Esophagus muscularis mucosa (tissue), 4 donors: Measurements from ENCODE around the gene NLRP10. TPM values are rescaled to one million over a fixed set of nuclear protein-coding genes. Genes with fewer than 3 reads are reported as not detected.

Source experiments
- DNase-seq: peaks from one replicate; pipeline ENCODE4 v3.0.0-alpha.2; 2017; ENCODE audit errors: extremely low spot score
- H3K27ac ChIP-seq, 4 donors: fragments of 200-600 bp; sonication (generic); replicated peaks in 1 of 4; 1 replicate in 3 of 4; 2 replicates in 1 of 4; pipeline ENCODE4 v1.5.1; 2016 to 2019; ENCODE audit warnings: mild to moderate bottlenecking in 1 of 4
- H3K27me3 ChIP-seq, 4 donors: fragments of 200-600 bp; sonication (generic); one replicate each; pipeline versions ENCODE4 v1.5.1 to v1.6.0; 2016 to 2019
- H3K36me3 ChIP-seq, 4 donors: fragments of 200-600 bp; sonication (generic); one replicate each; pipeline ENCODE4 v1.5.1; 2016 to 2019
- H3K4me1 ChIP-seq, 4 donors: fragments of 200-600 bp; sonication (generic); one replicate each; pipeline ENCODE4 v1.5.1; 2016 to 2019
- H3K4me3 ChIP-seq, 4 donors: fragments of 200-600 bp; sonication (generic); 1 replicate in 2 of 4; 2 replicates in 2 of 4; pipeline ENCODE4 v1.5.1; 2016 to 2019; ENCODE audit warnings: mild to moderate bottlenecking in 4 of 4, moderate library complexity in 1 of 4
- H3K9me3 ChIP-seq, 4 donors: fragments of 200-600 bp; sonication (generic); 1 replicate in 3 of 4; 2 replicates in 1 of 4; pipeline ENCODE4 v1.5.1; 2016 to 2019
- EP300 ChIP-seq: sonication (generic); formaldehyde crosslinking; IDR thresholded peaks from one replicate; pipeline ENCODE4 v1.6.1; 2017; ENCODE audit warnings: antibody characterized with exemption
- POLR2A ChIP-seq: fragments of 450-650 bp; IDR thresholded peaks from one replicate; pipeline ENCODE4 v1.6.1; 2017; ENCODE audit warnings: antibody characterized with exemption, moderate library complexity, mild to moderate bottlenecking, low read depth
- POLR2AphosphoS5 ChIP-seq, 2 donors: sonication (generic); formaldehyde crosslinking; IDR thresholded peaks; one replicate each; pipeline ENCODE4 v1.6.1; 2017; ENCODE audit warnings: antibody characterized with exemption in 2 of 2
- WGBS: methylation state at CpG from one replicate; pipeline ENCODE4 v1.1.5; 2018; 5-methylcytosine and 5-hydroxymethylcytosine counted together
- intact Hi-C: fragments of 100-400 bp; cut with DNase I; formaldehyde crosslinking; loops from one replicate; pipeline ENCODE4 v1.15.1; 2023
- total RNA-seq, 4 donors: library from RNA; depleted of rRNA; stranded (reverse); fragments of >200 nt; gene quantifications; one replicate each; pipeline versions ENCODE4 v1.1.0 to v1.2.1, GENCODE V29; 2016
- TF ChIP-seq, protein P1 (sequence below), 3 experiments: fragments of 200-600 bp in 2 of 3; fragments of 450-650 bp in 1 of 3; sonication (generic) in 2 of 3; IDR thresholded peaks; one replicate each; pipeline ENCODE4 v1.5.1; 2017 to 2019; ENCODE audit warnings: antibody characterized with exemption in 3 of 3, mild to moderate bottlenecking in 2 of 3, moderate library complexity in 1 of 3

The NLRP10 gene
- total RNA-seq, 4 donors from 2014 or later: not detected

DNA sequence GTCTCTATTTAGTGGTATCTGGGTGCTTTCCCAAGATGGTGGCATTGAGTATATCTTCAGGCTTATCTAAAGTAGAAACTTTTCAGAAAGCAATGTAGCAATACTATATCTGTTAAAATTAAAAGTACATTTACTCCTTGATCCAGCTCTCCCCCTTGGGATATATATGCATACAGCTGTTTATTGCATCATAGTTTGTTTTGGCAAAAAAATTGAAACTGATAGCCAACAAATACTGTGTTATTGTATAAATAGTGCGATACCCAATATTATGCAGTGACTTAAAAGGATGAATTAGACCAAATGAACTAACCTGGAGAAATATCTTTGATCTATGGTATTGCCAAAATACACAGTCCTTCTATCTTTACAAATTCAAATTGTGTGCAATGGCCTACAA lies 15.3 kb downstream of the NLRP10 start:
- H3K4me3 ChIP-seq: no peak overlapping the region
- DNase-seq: no peak
- intact Hi-C loops: no loop called here
- H3K9me3 ChIP-seq: peaks cover 0 to 8% (median 1%) of the 10 kb centered on the region in 4 donors
- H3K27me3 ChIP-seq: peaks cover 0 to 8% (median 0%) of the 10 kb centered on the region in 4 donors
- H3K27ac ChIP-seq: no peak overlapping the region
- H3K36me3 ChIP-seq: no peaks in the 10 kb centered on the region
- TF ChIP-seq, protein P1, sequence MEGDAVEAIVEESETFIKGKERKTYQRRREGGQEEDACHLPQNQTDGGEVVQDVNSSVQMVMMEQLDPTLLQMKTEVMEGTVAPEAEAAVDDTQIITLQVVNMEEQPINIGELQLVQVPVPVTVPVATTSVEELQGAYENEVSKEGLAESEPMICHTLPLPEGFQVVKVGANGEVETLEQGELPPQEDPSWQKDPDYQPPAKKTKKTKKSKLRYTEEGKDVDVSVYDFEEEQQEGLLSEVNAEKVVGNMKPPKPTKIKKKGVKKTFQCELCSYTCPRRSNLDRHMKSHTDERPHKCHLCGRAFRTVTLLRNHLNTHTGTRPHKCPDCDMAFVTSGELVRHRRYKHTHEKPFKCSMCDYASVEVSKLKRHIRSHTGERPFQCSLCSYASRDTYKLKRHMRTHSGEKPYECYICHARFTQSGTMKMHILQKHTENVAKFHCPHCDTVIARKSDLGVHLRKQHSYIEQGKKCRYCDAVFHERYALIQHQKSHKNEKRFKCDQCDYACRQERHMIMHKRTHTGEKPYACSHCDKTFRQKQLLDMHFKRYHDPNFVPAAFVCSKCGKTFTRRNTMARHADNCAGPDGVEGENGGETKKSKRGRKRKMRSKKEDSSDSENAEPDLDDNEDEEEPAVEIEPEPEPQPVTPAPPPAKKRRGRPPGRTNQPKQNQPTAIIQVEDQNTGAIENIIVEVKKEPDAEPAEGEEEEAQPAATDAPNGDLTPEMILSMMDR (IDR thresholded peaks at IDR 0.05): no peak
- no peak for TF ChIP-seq EP300
- no peak for TF ChIP-seq POLR2A
- TF ChIP-seq POLR2AphosphoS5 (IDR thresholded peaks at IDR 0.05): no peak
- WGBS: 74% methylated on average over 1 of the region's 1 CpG
- H3K4me1 ChIP-seq: no peaks in the 10 kb centered on the region

DNA sequence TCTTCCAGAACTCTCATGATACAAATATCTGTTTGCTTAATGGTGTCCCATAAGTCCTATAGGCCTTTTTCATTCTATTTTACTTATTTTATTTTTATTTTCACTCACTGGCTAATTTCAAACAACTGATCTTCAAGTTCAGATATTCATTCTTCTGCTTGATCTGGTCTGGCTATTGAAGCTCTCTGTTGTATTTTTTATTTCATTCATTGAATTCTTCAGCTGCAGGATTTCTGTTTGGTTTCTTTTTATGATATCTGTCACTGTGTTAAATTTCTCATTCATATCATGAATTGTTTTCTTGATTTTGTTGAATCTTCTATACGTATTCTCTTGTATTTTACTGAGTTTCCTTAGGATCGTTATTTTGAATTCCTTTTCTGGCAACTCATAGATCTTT lies 21.1 kb downstream of the NLRP10 start:
- Histone ChIP-seq H3K9me3 (peaks cover 0 to 31% (median 19%) of the 10 kb centered on the region in 4 donors), H3K4me1 (no peaks in the 10 kb centered on the region), H3K36me3 (no peaks in the 10 kb centered on the region), H3K4me3 (no peak overlapping the region), H3K27me3 (peaks cover 0 to 8% (median 0%) of the 10 kb centered on the region in 4 donors), H3K27ac (no peak overlapping the region)
- intact Hi-C loops: no loop called here
- no peak for TF ChIP-seq EP300
- TF ChIP-seq, protein P1 (IDR thresholded peaks at IDR 0.05): no peak
- TF ChIP-seq POLR2A: no peak
- no peak for TF ChIP-seq POLR2AphosphoS5 (IDR thresholded peaks at IDR 0.05)
- no peak for DNase-seq
- WGBS: 91% methylated on average over 2 of the region's 2 CpGs

DNA sequence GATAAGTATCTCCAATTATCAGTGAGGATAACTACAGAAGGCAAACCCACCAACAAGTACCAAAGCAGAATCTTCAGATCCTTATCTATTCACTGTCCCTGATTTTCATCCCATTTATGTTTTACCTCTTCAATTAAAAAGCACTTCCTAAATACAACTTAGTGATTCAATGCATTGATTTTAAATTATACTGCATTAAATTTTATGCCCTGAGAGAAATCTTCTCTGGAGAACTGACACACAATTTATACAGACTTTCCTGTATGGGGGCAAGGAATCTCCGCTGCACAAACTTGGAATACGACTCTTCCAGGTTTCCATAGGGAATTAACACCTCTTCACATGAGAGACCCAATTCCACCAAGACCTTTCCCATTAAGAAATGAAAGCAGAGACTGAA lies 23.6 kb downstream of the NLRP10 start, which contains the start of gene OR10A3:
Gene OR10A3 (minus strand): TSS at position 101 of the 400 bp plus-strand sequence. CDS start 2,188 bp downstream, outside the sequence.
- Histone ChIP-seq H3K27me3 (peaks cover 0 to 8% (median 0%) of the 10 kb centered on the region in 4 donors), H3K4me1 (no peaks in the 10 kb centered on the region), H3K27ac (no peak within 1 kb of the TSS), H3K4me3 (no peak within 1 kb of the TSS), H3K9me3 (peaks cover 0 to 31% (median 19%) of the 10 kb centered on the region in 4 donors), H3K36me3 (no peaks in the 10 kb centered on the region)
- intact Hi-C loops: no loop called here
- no peak for DNase-seq
- 76% methylated on average over 2 of the region's 2 CpGs for WGBS
- TF ChIP-seq POLR2A (no peak), EP300 (no peak), POLR2AphosphoS5 (IDR thresholded peaks at IDR 0.05) (no peak)
- TF ChIP-seq, protein P1 (IDR thresholded peaks at IDR 0.05): no peak

DNA sequence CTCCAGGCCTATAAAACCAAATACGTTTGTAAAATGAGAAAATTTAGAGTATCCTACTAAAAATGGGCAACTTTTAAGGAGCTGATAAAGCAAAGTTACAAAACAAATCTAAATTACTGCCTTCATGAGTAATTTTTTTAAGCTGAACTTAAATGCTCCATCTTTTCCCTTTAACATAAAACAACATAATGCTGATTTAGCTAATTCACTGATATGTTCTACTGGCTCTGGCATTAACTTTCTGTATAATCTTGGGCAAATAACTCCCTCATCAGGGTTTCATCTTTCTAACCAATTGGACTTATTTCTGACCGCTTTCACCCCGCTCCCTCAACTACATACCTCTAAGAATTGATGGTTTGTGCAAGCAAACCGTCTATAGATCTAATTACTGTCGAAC lies 24.1 kb downstream of the NLRP10 start:
- TF ChIP-seq, protein P1 (IDR thresholded peaks at IDR 0.05): no peak
- no peak for TF ChIP-seq EP300
- TF ChIP-seq POLR2AphosphoS5 (IDR thresholded peaks at IDR 0.05): no peak
- Histone ChIP-seq H3K36me3 (no peaks in the 10 kb centered on the region), H3K27ac (no peak overlapping the region), H3K4me1 (no peaks in the 10 kb centered on the region), H3K9me3 (peaks cover 0 to 31% (median 19%) of the 10 kb centered on the region in 4 donors), H3K27me3 (peaks cover 0 to 4% (median 0%) of the 10 kb centered on the region in 4 donors), H3K4me3 (no peak overlapping the region)
- 68% methylated on average over 5 of the region's 5 CpGs for WGBS
- no peak for DNase-seq
- intact Hi-C loops: no loop called here

DNA sequence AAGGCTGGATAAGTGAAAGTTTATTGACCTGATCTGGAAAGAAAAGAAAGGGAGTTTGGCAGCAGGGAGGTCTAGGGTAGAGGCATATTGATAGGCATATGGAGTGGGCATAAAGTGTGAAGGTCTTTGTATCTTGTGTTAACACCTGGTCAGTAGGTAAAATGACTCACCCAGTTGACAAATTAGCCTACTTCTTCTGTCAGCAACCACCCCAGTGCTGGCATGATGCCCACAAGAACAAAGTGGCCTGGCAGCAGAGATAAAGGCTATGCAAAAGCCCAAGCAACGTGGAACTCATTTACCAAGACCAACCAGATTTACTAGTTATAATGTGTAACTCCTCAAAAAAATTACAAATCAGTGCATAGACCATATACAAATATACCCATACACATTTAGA lies 28.6 kb downstream of the NLRP10 start:
- Histone ChIP-seq H3K27me3 (no peaks in the 10 kb centered on the region), H3K36me3 (no peaks in the 10 kb centered on the region), H3K4me1 (no peaks in the 10 kb centered on the region), H3K9me3 (no peaks in the 10 kb centered on the region), H3K4me3 (no peak overlapping the region), H3K27ac (no peak overlapping the region)
- whole genome bisulfite sequencing: 67% methylated on average over 1 of the region's 1 CpG
- DNase-seq: no peak
- TF ChIP-seq, protein P1 (IDR thresholded peaks at IDR 0.05): no peak
- no peak for TF ChIP-seq EP300
- TF ChIP-seq POLR2AphosphoS5 (IDR thresholded peaks at IDR 0.05): no peak
- no peak for TF ChIP-seq POLR2A
- intact Hi-C loops: no loop called here
